Activated T-cell treated with anti-CD3 and anti-CD28 coated beads, Interleukin-2, amount 50 U/mL, for 72 hours (primary cell): ENCODE results near the gene CAMSAP1. TPM values are rescaled to one million over a fixed set of nuclear protein-coding genes. Genes with fewer than 3 reads are reported as not detected.

Experiments used
- ATAC-seq, 2 donors: fragments of 150-1000 bp; cut with Tn5 transposase; replicated peaks in 1 of 2; 2 replicates each; pipeline ENCODE4 v1.10.0; 2021; ENCODE audit warnings: moderate library complexity in 2 of 2, mild to moderate bottlenecking in 1 of 2
- DNase-seq, 2 donors: peaks; one replicate each; pipeline ENCODE4 v3.0.0; 2021 to 2022; ENCODE audit warnings: mixed read lengths in 1 of 2
- H3K27ac Mint-ChIP-seq: one replicate; pipeline ENCODE4 v1.8.0; 2022; ENCODE audit warnings: mild to moderate bottlenecking, moderate library complexity, mixed read lengths
- H3K27me3 Mint-ChIP-seq: one replicate; pipeline ENCODE4 v1.8.0; 2022; ENCODE audit warnings: low read depth, mixed read lengths
- H3K36me3 Mint-ChIP-seq, 2 donors: one replicate each; pipeline ENCODE4 v1.8.0; 2022; ENCODE audit warnings: mixed read lengths in 2 of 2, mild to moderate bottlenecking in 1 of 2; ENCODE audit not compliant: insufficient read depth in 2 of 2
- H3K4me1 Mint-ChIP-seq: one replicate; pipeline ENCODE4 v1.8.0; 2022; ENCODE audit warnings: low read depth, mixed read lengths
- H3K4me3 Mint-ChIP-seq, 2 donors: one replicate each; pipeline ENCODE4 v1.8.0; 2022; ENCODE audit warnings: mild to moderate bottlenecking in 2 of 2, mixed read lengths in 2 of 2, moderate library complexity in 2 of 2
- H3K9me3 Mint-ChIP-seq, 2 donors: one replicate each; pipeline ENCODE4 v1.8.0; 2022; ENCODE audit warnings: mixed read lengths in 2 of 2
- total RNA-seq, 2 donors: library from RNA; stranded (reverse); gene quantifications; one replicate each; pipeline ENCODE4 v1.2.3, GENCODE V29; 2022

The CAMSAP1 gene
- total RNA-seq, 2 donors from 2014 or later = 42.2 to 53.4 TPM

GRCh38 chr9:135835131-135835530, 72.2 kb downstream of the CAMSAP1 start:
- Mint-ChIP-seq H3K4me1 (no peaks in the 10 kb centered on the region), H3K27ac (no peak overlapping the region), H3K4me3 (no peak overlapping the region), H3K27me3 (no peaks in the 10 kb centered on the region), H3K36me3 (peaks cover 0 to 3% of the 10 kb centered on the region in 2 donors), H3K9me3 (peaks cover 0 to 1% of the 10 kb centered on the region in 2 donors)
- no peak for ATAC-seq
- no peak for DNase-seq

GRCh38 chr9:135833864-135834263, 73.5 kb downstream of the CAMSAP1 start:
- Mint-ChIP-seq H3K9me3 (peaks cover 1 to 2% of the 10 kb centered on the region in 2 donors), H3K27me3 (no peaks in the 10 kb centered on the region), H3K27ac (no peak overlapping the region), H3K36me3 (peaks cover 4 to 7% of the 10 kb centered on the region in 2 donors), H3K4me1 (no peaks in the 10 kb centered on the region), H3K4me3 (no peak overlapping the region)
- ATAC-seq (no peak), DNase-seq (no peak)

- H3K9me3 Mint-ChIP-seq = peaks cover 1 to 5% of the 10 kb centered on the region in 2 donors
- no peak overlapping the region for H3K4me3 Mint-ChIP-seq
- no peak overlapping the region for H3K27ac Mint-ChIP-seq
- no peak for ATAC-seq
- DNase-seq = no peak
- peaks cover 7 to 13% of the 10 kb centered on the region in 2 donors for H3K36me3 Mint-ChIP-seq
- no peaks in the 10 kb centered on the region for H3K27me3 Mint-ChIP-seq
- H3K4me1 Mint-ChIP-seq = peaks cover 10% of the 10 kb centered on the region
Measured at GRCh38 chr9:135830496-135830895, 76.8 kb downstream of the CAMSAP1 start.

GRCh38 chr9:135828656-135829055, 78.7 kb downstream of the CAMSAP1 start:
- Mint-ChIP-seq H3K36me3 (peaks cover 7 to 22% of the 10 kb centered on the region in 2 donors), H3K27ac (no peak overlapping the region), H3K4me3 (no peak overlapping the region), H3K27me3 (no peaks in the 10 kb centered on the region), H3K4me1 (peaks cover 17% of the 10 kb centered on the region), H3K9me3 (peaks cover 1 to 5% of the 10 kb centered on the region in 2 donors)
- ATAC-seq (no peak), DNase-seq (no peak)

GRCh38 chr9:135827866-135828580, 79.3 kb downstream of the CAMSAP1 start:
- no peak overlapping the region for H3K27ac Mint-ChIP-seq
- no peak for DNase-seq
- H3K9me3 Mint-ChIP-seq = peaks cover 0 to 5% of the 10 kb centered on the region in 2 donors
- peaks cover 17% of the 10 kb centered on the region for H3K4me1 Mint-ChIP-seq
- no peak for ATAC-seq
- no peak overlapping the region for H3K4me3 Mint-ChIP-seq
- H3K27me3 Mint-ChIP-seq = no peaks in the 10 kb centered on the region
- H3K36me3 Mint-ChIP-seq = peaks cover 7 to 26% of the 10 kb centered on the region in 2 donors

- no peak overlapping the region for H3K4me3 Mint-ChIP-seq
- no peak for ATAC-seq
- peaks cover 0 to 5% of the 10 kb centered on the region in 2 donors for H3K9me3 Mint-ChIP-seq
Measured at GRCh38 chr9:135827301-135827700, 80.0 kb downstream of the CAMSAP1 start.

GRCh38 chr9:135826188-135826545, 81.2 kb downstream of the CAMSAP1 start:
- Mint-ChIP-seq H3K27me3 (no peaks in the 10 kb centered on the region), H3K27ac (no peak overlapping the region), H3K4me3 (no peak overlapping the region), H3K4me1 (peaks cover 17% of the 10 kb centered on the region), H3K36me3 (peaks cover 8 to 33% of the 10 kb centered on the region in 2 donors), H3K9me3 (peaks cover 0 to 5% of the 10 kb centered on the region in 2 donors)
- DNase-seq = no peak
- no peak for ATAC-seq

More at GRCh38 chr9:135827301-135827700, 80.0 kb downstream of the CAMSAP1 start:
- no peak for DNase-seq
- Mint-ChIP-seq H3K27ac (no peak overlapping the region), H3K4me1 (peaks cover 17% of the 10 kb centered on the region), H3K27me3 (no peaks in the 10 kb centered on the region), H3K36me3 (peaks cover 8 to 31% of the 10 kb centered on the region in 2 donors)

GRCh38 chr9:135825435-135826187, 81.7 kb downstream of the CAMSAP1 start:
- no peak overlapping the region for H3K4me3 Mint-ChIP-seq
- ATAC-seq (no peak), DNase-seq (no peak)
- peaks cover 17% of the 10 kb centered on the region for H3K4me1 Mint-ChIP-seq
- H3K9me3 Mint-ChIP-seq = peaks cover 0 to 5% of the 10 kb centered on the region in 2 donors
- peak overlapping the region; percentile 18 for H3K27ac Mint-ChIP-seq
- no peaks in the 10 kb centered on the region for H3K27me3 Mint-ChIP-seq
- peaks cover 8 to 34% of the 10 kb centered on the region in 2 donors for H3K36me3 Mint-ChIP-seq

GRCh38 chr9:135823036-135823435, 84.3 kb downstream of the CAMSAP1 start:
- Mint-ChIP-seq H3K9me3 (peaks cover 0 to under 1% of the 10 kb centered on the region in 2 donors), H3K4me1 (peaks cover 9% of the 10 kb centered on the region), H3K4me3 (no peak overlapping the region), H3K27ac (no peak overlapping the region), H3K36me3 (peaks cover 2 to 26% of the 10 kb centered on the region in 2 donors), H3K27me3 (no peaks in the 10 kb centered on the region)
- ATAC-seq = no peak
- no peak for DNase-seq

GRCh38 chr9:135822374-135822755, 85.0 kb downstream of the CAMSAP1 start:
- ATAC-seq = no peak
- Mint-ChIP-seq H3K9me3 (no peaks in the 10 kb centered on the region), H3K36me3 (peaks cover 1 to 25% of the 10 kb centered on the region in 2 donors)

GRCh38 chr9:135821733-135822373, 85.5 kb downstream of the CAMSAP1 start:
- no peak overlapping the region for H3K4me3 Mint-ChIP-seq
- H3K27me3 Mint-ChIP-seq = no peaks in the 10 kb centered on the region
- no peak for DNase-seq
- H3K27ac Mint-ChIP-seq = no peak overlapping the region
- H3K9me3 Mint-ChIP-seq = no peaks in the 10 kb centered on the region
- H3K36me3 Mint-ChIP-seq = peaks cover 1 to 25% of the 10 kb centered on the region in 2 donors
- no peak for ATAC-seq
- peaks cover 8% of the 10 kb centered on the region for H3K4me1 Mint-ChIP-seq

More at GRCh38 chr9:135822374-135822755, 85.0 kb downstream of the CAMSAP1 start:
- no peaks in the 10 kb centered on the region for H3K27me3 Mint-ChIP-seq
- H3K27ac Mint-ChIP-seq = no peak overlapping the region
- peaks cover 8% of the 10 kb centered on the region for H3K4me1 Mint-ChIP-seq
- DNase-seq = no peak
- no peak overlapping the region for H3K4me3 Mint-ChIP-seq

- peaks cover 8% of the 10 kb centered on the region for H3K4me1 Mint-ChIP-seq
- ATAC-seq (no peak), DNase-seq (no peak)
- no peak overlapping the region for H3K27ac Mint-ChIP-seq
- peaks cover 1 to 27% of the 10 kb centered on the region in 2 donors for H3K36me3 Mint-ChIP-seq
- H3K4me3 Mint-ChIP-seq = no peak overlapping the region
- no peaks in the 10 kb centered on the region for H3K27me3 Mint-ChIP-seq
- H3K9me3 Mint-ChIP-seq = no peaks in the 10 kb centered on the region
Measured at GRCh38 chr9:135821116-135821515, 86.2 kb downstream of the CAMSAP1 start.

- Mint-ChIP-seq H3K27me3 (no peaks in the 10 kb centered on the region), H3K36me3 (peaks cover 1 to 27% of the 10 kb centered on the region in 2 donors), H3K4me3 (no peak overlapping the region), H3K9me3 (no peaks in the 10 kb centered on the region), H3K4me1 (peaks cover 8% of the 10 kb centered on the region), H3K27ac (no peak overlapping the region)
- ATAC-seq = no peak
- no peak for DNase-seq
Measured at GRCh38 chr9:135820661-135821060, 86.7 kb downstream of the CAMSAP1 start.
